Inferior parietal cortex (tissue), 1 donor: ENCODE measurements around the gene KMT2E.
A peak's percentile ranks its signal among the peaks of the same experiment; 100 is the strongest.

Experiments
- DNase-seq: peaks from one replicate; pipeline ENCODE4 v3.0.0-alpha.2; 2016; ENCODE audit errors: extremely low spot score

Gene KMT2E

GRCh38 chr7:105130048-105130447, 116.0 kb downstream of the KMT2E start:
- DNase-seq = no peak

- DNase-seq = no peak
Measured at GRCh38 chr7:105130580-105130979, 116.6 kb downstream of the KMT2E start.

DNA sequence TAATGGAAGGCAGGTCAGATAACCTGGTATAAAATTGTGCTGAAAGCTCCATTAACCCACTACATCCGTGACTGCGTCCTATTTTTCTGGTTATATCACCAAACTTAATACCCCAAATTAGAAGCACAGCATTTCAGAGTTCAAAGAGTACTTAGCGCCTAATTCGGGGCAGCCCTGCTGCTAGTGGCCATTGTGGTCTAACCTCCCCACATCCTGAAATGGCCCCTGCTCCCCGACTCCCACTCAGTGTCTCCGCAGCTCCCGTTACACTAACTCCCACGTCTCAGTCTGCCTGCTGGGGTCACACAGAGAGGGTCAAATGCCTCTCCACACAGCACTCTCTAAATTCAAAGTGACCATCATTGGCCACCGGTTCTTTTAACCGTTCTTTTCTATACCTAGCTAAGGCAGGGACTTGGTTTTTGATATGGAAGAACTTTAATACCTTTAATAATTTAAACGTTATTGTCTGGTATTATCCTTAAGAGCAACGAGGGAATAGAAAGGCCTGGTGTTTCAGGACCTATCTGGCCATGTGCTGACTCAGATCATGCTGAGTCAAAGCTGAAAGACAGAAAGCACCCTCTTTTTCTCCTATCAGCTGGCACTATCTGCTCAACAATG, 117.1 kb downstream of the KMT2E start:
- no peak for DNase-seq

DNA sequence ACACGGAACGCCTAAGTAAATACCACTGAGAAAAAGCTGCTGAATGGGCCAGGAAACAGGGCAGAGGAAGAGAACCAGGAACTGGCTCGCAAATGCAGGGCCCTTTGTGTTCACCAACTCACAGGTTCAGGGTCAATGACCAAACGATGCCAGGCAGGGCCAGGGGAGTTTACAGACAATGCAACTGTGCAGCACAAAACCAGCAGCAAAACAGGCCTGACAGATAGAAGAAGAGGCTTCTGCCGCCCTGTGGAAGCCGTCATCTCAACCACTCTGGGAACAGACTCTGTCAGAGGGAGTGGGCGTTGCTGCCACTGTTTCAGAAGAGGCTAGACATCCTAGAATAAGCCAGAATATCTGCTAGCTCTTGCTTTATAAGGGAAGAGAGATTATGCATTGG, 117.9 kb downstream of the KMT2E start:
- no peak for DNase-seq

- no peak for DNase-seq
Measured at GRCh38 chr7:105132335-105132734, 118.3 kb downstream of the KMT2E start.

- DNase-seq = no peak
Measured at GRCh38 chr7:105132835-105133234, 118.8 kb downstream of the KMT2E start.

- DNase-seq = no peak
Measured at GRCh38 chr7:105133358-105133757, 119.4 kb downstream of the KMT2E start.

- DNase-seq = no peak
Measured at GRCh38 chr7:105133986-105134655, 120.1 kb downstream of the KMT2E start.

- DNase-seq = no peak
Measured at GRCh38 chr7:105136221-105136620, 122.2 kb downstream of the KMT2E start.

DNA sequence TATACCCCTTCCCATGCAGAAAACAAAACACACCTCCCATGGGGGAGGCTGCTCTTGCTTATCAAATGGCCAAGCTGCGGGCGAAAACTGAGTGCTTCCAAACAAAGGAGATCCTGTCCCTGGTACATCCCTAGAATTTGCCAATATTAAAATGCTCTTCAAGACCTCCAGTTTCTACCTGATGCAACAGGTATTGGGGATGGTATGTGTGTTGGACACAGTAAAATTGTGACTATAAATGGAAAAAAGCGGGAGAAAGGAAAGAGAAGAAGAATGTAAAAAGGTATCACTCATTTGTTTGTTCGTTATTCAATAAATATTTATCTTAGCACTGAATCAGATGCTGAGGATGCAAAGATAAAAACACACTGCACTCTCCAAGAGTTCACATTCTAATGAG, 123.9 kb downstream of the KMT2E start:
- DNase-seq = no peak

GRCh38 chr7:105139381-105139780, 125.4 kb downstream of the KMT2E start:
- DNase-seq = no peak

DNA sequence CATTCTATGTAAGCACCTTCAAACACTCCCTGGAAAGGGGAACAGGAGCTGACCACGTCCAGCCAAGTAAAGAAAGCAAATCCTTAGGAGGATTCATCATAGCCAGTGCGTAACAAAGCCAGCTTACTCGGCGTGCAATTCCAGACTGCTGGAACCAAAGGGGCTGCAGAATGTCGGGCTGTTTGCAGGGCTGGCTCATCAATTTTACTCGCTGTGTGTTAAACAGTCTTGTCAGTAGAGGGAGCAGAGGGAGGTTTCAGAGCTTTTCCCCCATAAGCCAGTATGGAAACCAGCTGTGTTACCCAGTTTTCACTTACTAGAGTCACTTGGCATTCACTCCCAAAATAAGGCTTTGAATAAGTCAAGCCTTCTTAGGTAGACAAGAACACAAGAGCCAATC, 127.1 kb downstream of the KMT2E start:
- DNase-seq = peak; percentile 57

- no peak for DNase-seq
Measured at GRCh38 chr7:105149827-105150226, 135.8 kb downstream of the KMT2E start.

DNA sequence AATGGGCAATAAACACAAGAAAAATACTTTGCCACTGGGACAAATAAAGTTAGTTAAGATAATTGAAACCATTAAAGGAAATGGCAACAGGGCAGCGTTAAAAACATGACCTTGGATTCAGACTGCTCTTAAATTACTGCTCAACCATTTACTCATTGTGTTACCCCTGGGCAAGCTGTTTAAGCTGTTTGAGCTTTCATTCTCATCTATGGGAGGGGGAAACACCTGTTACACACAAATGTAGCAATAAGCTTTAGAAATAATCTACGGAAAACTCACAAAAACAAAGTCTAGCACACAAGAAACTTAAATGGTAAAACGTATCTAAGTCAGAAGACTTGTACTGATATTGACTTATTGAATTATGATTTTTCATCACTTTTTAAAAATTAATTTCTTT, 137.1 kb downstream of the KMT2E start:
- no peak for DNase-seq

GRCh38 chr7:105153531-105153930, 139.5 kb downstream of the KMT2E start:
- DNase-seq = no peak

- DNase-seq = no peak
Measured at GRCh38 chr7:105154084-105154483, 140.1 kb downstream of the KMT2E start.

DNA sequence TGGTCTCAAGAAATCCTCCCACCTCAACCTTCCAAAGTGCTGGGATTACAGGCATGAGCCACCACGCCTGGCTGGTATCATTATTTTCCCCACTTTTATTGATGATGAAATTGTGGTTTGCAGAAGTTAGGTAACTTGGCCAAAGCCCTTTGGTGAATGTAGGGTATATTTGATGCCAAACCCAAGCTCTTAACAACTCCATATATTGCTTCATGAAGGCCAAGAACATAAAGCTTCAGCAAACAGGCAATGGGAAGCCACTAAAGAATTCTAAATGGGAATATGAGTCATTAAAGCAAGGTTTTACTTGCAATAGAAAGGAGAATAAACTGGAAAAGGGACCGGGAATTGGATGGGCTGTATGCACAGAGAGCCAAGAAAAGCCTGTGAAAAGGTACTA, 142.7 kb downstream of the KMT2E start:
- no peak for DNase-seq

DNA sequence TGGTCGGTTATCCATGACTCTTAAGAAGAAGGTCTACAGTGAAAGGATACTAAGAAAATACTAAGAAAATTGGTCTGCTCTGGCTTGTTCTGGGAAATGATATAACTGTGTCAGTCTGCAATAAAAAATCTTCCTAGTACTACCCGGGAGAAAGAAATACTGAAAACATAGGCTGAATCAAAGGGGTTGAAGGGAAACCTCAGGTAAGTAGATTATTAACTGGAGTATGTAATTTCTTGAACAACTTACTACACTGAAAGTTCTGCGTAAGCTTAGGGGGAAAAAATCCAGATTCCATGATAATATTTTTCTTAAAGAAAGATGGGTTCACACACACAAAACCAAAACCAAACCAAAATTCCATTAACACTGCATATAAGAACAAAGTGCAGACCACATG, 143.3 kb downstream of the KMT2E start:
- DNase-seq = no peak

- no peak for DNase-seq
Measured at GRCh38 chr7:105161366-105161765, 147.4 kb downstream of the KMT2E start.
